Measurements from ENCODE around the gene POM121.
"Not testable (repeated sequence)": the region's sequence is repeated elsewhere in the genome, so short reads cannot be mapped to it uniquely, and the experiment has no call there.

GRCh38 chr7:72913750-72914149 lies 11.1 kb upstream of the POM121 start:
- not testable (repeated sequence) for TF ChIP-seq CTCF, POLR2A (IDR thresholded peaks at IDR 0.05)

Data from thyroid gland (tissue), 4 donors.